ENCODE results near the gene TULP4.
A peak's percentile ranks its signal among the peaks of the same experiment; 100 is the strongest.
"Not testable (repeated sequence)": the region's sequence is repeated elsewhere in the genome, so short reads cannot be mapped to it uniquely, and the experiment has no call there.

TULP4 gene

DNA sequence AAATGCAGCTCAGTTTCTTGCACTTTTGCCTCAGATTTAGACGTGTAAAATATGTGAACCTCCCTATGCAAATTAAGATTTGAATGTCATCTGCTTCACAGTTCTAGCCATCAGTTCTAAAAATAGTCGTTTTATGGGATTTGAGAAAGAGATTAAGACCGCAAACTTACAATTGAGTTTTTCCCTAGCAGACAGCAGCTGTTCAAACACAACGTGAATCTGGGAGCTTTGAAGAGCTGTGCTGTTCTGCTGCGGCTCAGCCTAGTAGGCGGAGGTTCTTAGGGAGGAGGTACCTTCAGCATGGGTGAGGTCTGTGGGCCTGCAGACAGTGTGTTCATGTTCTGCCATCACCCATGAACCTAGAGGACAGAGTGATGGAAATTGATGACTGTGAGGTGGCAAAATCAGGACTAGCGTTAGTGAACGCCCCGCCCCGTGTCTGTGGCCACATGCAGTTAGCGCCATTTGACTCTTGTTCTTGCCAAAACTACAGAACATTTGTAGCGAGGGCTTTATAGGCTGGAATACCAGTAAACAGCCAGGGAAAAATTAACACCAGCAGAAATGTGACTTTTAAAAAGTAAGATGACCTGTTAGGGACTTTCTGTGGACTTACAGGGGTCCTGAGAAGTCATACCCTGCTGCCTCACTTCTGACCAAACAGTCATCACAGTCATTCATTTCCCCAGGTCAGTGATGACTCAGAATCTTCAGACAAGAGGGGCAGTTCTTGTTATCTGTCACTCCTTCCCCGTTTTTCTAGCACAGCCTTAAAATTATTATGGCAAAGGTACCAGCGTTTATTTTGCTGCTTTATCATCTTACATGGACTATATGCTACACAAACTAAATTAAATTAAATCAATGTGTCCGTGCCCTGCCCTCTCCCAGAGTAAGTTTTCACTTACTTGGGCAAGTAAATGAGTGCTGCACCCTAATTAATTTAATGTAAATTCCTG, 163.4 kb downstream of the TULP4 start:
- peak; percentile 92 for DNase-seq

DNA sequence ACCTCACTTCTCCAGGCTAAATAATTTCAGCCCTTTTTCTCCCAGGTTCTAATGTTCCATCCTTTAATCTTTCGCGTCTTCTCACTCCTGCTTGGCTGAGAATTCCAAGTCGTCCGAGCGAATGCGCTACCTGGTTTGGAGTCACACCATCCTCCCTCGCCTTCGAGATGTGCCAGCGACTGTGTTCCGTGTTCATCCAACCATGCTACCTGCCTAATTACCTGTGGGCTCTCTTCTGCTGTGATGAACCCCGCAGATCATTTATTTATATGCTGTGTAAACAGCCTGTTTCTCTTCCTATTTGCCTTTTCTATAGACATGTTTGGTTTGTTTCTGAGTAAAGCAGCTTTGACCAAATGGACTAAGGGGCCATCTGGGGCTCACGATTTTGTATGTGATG, 164.1 kb downstream of the TULP4 start:
- no peak for DNase-seq

DNA sequence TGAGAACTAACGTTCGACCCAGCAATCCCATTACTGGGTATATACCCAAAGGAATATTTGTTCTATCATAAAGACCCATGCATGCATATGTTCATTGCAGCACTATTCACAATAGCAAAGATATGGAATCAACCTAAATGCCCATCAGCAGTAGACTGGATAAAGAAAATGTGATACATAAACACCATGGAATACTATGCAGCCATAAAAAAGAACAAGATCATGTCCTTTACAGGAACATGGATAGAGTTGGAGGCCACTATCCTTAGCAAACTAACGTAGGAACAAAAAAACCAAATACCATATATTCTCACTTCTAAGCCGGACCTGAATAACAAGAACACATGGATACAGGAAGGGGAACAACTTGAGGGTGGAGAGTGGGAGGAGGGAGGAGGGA, 165.5 kb downstream of the TULP4 start:
- not testable (repeated sequence) for DNase-seq

DNA sequence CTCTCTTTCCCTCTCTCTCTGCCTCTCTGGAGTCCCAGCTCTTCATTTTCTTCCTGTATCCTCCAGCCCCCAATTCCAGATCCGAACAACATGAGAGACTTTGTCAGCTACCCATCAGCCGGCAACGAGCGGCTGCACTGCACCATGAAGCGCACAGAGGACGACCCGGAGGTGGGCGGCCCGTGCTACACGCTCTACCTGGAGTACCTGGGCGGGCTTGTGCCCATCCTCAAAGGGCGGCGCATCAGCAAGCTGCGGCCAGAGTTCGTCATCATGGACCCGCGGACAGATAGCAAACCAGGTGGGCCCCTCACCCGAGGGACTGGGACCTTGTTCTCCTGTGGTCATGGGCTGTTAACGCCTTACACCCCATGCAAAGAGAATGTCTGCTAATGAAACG, 168.7 kb downstream of the TULP4 start:
- DNase-seq: no peak

DNA sequence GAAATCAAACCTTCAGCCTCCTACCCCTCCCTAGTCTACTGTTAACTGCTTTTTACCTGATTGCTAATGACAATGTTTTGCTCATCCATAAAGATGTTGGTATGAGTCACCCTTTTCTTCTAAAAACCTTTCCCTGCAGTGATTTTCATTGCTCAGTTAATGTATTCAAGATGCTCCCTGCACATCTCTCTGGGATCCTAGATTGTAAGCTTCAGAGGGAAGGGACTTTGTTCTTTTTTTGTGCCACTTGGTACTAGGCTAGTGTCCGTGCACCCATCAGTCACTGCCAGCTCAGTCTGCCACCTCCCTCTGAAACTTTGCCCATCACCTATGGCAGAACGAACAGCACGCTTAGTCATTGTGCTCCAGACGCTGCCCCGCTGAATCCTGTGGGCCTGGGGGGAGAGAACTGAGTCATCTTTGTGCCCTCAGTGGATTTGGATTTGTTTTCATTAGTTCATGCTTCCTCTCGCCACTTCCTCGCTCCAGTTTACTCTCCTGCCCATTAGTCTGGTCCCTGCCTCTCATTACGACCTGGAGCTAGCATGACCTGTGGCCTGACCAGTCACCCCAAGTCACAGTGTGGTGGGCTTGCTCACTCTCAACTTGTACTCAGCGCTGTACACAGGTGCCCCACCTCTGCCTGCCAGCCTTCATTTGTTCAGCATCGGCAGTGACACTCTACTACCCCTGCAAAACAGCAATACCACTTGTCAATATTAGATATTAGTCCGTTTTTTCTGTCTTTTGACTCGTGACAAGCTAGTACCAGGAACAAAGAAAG, 169.6 kb downstream of the TULP4 start:
- DNase-seq: no peak

DNA sequence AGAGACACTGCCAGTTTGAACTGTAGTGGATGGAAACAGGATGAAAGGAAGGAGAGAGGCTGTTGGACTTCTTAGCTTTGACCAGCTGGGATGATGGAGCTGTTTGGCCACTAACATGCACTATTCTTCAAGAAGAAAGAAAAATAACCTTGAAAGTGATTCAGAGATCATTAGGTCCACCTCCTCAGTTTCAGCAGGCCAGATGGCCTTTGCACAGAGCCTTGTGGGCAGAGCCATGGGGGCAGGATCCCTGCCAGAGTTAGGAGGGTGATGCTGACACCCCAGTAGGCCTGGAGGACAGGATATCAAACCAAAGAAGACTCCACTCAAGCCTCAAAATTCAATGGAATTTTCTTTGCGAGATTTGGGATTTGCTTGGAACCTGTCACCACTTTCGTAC, 173.2 kb downstream of the TULP4 start:
- DNase-seq: no peak

DNA sequence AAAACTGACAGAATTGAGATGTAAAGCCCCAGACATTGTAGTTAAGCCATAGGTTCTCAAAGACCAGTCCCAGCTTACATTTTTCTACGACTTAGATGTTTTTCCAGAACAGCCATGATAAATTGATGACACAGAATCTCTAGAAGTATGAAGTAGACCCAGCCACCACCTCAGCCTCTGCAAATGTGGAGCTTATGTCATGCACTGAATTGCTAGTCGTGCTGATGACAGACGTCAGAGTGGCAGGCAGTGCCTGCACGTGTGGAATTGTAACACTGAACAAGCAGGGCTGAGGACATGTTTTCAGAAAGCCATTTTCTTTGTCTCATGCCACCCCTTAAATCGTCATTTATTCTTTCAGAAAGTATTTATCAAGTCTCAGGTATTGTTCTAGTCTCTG, 175.2 kb downstream of the TULP4 start:
- DNase-seq: no peak

DNA sequence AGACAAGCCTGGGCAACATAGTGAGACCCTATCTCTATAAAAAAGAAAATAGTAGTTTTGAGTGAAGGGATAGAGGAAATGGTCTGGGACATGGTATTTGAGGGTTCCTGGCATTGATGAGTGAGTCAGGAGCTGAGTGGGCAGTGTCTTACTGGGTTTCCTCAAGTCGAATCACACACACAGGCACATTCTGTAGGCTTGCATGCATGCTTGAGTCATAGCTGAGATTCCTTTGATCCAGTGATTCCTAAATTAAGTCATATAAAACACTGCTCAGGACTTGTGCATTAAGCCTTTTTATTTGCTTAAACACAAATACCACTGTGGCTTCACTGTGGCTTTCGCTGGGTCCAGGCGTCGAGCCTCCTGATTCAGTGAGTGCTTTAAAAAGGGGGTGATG, 175.8 kb downstream of the TULP4 start:
- no peak for DNase-seq

DNA sequence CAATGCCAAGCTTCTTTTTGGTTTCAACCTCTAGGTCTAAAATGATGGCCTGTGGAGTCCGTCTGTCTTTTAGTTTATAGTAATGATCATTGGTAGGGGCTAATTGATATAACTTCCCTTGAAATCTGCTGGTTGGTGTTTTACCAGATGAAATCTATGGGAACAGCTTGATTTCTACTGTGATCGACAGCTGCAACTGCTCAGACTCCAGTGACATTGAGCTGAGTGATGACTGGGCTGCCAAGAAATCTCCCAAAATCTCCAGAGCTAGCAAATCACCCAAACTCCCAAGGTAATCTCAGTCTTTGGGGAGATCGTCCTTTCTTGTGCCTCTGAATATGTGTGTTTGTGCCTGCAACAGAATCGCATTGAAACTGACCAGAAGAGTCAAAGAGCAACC, 177.2 kb downstream of the TULP4 start:
- no peak for DNase-seq

DNA sequence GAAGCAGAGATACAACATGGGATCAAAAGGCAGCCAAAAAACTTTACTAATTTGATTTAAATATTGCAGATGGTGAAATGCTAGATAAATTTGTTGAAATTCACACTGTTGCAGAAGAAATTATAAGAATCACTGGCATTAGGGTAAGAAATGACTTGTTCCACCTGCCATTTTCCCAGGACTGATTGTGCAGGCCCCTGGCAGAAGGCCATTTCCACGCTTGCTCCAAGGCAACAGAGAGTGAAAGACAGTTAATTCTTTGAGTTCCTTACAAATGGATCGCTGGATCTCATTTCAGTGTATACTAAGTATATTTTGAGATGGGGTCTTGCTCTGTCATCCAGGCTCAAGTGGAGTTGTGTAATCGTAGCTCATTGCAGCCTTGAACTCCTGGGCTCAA, 180.6 kb downstream of the TULP4 start:
- DNase-seq: no peak

DNA sequence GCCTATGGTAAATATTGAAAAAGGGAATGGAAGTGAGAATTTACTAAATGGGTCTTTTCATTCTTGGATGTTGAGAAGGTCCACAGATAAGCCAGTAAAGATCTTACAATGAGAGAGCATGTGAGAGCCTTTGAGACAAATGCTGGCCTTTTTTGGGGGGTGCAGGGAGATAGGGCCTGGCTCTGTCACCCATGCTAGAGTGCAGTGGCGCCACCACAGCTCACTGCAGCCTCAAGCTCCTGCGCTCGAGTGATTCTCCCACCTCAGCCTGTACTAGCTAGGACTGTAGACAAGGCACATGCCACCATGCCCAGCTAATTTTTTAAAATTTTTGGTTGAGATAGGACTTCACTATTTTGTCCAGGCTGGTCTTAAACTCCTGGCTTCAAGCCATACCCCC, 184.4 kb downstream of the TULP4 start:
- DNase-seq: no peak

DNA sequence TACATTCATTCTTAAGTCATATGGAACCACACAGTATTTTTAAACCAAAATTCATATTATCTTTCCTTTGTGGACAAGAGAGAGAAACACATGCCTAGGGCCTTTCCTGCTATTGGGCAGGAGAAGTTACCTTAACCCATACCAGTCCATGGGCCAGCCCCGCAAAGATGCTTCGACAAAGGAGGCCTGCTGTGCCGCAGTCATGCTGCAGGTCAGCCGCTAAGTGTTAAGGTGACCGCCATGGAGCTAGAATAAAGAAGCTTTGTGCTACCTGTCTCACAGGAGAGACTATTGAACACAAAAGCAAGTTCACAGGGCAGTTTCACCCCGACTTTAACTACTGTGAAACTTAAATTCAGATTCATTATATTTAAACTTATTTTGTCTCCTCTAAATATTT, 185.4 kb downstream of the TULP4 start:
- DNase-seq: no peak

DNA sequence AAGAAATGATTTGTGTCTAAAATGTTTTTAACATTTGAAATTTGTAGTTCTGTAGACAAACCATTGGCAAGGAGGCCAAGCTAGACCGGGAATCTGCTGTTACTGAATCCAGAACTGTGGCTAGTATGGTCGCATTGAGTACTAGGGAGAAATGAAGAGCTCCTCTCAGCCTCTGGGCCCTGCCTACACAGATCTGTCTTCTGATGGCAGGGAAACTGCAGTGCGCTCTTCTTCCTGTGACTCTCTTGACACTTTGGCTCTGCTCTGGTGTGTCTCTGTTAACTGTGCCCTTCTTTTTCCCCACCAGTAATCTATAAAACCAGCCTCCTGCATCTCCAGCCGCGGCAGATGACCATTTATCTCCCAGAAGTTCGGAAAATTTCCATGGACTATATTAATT, 186.1 kb downstream of the TULP4 start:
- no peak for DNase-seq

DNA sequence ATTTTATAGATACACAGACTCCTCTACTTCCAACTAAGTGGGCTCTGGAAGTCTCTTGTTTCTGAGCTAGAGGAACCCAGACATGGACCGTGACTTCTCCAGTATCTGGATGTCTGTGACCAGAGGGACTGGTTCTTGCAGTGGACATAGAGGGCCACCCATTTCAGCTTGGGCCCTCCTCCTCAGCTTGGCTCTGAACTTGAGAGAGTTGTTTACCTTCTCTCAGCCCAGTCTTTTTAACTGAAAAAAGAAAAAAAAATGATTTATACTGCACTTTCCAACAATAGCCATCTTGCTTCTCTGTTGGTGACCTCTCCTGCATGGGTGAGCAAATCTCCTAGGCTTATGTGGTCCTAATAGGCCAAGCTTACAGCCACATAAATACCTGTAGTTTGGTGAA, 187.3 kb downstream of the TULP4 start:
- DNase-seq: no peak

DNA sequence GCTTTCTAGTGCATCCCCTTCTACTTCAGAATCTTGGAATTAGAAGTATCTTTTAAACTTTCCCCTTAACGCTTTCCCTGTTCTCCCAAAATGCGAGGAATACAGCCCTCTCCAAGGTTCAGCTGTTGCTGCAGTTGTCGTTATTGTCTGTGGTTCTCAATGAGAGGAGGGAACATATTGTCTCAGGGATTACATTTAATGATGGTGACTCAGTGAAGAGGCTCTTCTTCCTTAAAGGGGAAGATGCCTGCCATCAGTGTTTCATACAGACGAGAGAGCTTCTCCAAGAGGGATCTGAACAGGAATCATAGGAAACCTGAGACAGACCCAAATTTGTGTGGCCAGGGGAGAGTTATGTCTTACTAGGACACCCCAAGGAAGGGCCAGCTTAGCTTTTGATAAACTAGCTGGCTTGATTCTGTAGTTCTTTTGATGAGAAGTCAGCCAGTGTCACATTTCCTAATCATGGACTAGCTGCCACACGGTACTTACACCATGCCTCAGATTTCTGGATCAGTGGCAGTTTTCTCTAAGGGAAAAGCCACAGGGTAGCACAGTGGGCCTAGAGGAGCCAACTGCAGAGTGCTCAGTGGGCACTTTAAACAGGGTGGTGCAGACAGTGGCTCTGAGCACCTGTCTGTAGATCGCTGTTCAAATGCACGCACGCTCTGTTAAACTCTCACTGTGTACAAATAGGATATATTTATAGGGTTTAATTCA, 187.9 kb downstream of the TULP4 start:
- DNase-seq: peak; percentile 73

DNA sequence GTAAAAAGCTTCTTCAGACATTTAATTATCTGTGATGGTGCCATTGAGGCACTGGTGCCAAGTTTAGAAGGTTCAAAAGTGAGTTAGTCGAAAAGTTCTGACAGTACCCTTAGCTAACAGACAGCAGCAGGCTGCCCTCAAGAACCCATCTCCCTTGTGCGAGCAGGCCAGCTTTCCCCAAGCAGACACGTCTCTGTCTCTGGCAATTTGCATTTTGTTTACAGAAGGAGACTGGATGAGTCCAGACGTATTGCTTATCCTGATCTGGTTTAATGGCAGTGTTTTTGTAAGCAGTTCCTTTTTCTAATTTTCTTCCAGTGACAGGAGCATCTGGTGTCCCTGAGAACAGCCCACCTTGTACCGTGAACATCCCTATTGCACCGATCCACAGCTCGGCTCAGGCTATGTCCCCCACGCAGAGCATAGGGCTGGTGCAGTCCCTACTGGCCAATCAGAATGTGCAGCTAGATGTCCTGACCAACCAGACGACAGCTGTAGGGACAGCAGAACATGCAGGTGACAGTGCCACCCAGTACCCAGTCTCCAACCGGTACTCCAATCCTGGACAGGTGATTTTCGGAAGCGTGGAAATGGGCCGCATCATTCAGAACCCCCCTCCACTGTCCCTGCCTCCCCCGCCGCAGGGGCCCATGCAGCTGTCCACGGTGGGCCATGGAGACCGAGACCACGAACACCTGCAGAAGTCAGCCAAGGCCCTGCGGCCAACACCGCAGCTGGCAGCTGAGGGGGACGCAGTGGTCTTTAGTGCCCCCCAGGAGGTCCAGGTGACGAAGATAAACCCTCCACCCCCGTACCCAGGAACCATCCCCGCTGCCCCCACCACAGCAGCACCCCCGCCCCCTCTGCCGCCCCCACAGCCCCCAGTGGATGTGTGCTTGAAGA, 189.3 kb downstream of the TULP4 start:
- no peak for DNase-seq

DNA sequence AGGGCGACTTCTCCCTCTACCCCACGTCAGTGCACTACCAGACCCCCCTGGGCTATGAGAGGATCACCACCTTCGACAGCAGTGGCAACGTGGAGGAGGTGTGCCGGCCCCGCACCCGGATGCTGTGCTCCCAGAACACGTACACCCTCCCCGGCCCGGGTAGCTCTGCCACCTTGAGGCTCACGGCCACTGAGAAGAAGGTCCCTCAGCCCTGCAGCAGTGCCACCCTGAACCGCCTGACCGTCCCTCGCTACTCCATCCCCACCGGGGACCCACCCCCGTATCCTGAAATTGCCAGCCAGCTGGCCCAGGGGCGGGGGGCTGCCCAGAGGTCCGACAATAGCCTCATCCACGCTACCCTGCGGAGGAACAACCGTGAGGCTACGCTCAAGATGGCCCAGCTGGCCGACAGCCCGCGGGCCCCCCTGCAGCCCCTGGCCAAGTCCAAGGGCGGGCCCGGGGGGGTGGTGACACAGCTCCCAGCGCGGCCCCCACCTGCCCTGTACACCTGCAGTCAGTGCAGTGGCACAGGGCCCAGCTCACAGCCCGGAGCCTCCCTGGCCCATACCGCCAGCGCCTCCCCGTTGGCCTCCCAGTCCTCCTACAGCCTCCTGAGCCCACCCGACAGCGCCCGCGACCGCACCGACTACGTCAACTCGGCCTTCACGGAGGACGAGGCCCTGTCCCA, 190.1 kb downstream of the TULP4 start:
- no peak for DNase-seq

DNA sequence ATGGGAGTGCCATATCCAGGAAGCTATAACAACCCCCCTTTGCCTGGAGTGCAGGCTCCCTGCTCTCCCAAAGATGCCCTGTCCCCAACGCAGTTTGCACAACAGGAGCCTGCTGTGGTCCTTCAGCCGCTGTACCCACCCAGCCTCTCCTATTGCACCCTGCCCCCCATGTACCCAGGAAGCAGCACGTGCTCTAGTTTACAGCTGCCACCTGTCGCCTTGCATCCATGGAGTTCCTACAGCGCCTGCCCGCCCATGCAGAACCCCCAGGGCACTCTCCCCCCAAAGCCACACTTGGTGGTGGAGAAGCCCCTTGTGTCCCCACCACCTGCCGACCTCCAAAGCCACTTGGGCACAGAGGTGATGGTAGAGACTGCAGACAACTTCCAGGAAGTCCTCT, 191.0 kb downstream of the TULP4 start:
- DNase-seq: no peak

DNA sequence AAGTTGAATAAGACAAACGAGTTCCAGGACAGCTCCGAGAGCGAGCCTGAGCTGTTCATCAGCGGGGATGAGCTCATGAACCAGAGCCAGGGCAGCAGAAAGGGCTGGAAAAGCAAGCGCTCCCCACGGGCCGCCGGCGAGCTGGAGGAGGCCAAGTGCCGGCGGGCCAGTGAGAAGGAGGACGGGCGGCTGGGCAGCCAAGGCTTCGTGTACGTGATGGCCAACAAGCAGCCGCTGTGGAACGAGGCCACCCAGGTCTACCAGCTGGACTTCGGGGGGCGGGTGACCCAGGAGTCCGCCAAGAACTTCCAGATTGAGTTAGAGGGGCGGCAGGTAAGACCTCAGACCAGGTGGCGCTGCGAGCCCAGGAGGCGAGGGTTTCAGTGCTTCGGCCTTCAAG, 191.6 kb downstream of the TULP4 start:
- no peak for DNase-seq

DNA sequence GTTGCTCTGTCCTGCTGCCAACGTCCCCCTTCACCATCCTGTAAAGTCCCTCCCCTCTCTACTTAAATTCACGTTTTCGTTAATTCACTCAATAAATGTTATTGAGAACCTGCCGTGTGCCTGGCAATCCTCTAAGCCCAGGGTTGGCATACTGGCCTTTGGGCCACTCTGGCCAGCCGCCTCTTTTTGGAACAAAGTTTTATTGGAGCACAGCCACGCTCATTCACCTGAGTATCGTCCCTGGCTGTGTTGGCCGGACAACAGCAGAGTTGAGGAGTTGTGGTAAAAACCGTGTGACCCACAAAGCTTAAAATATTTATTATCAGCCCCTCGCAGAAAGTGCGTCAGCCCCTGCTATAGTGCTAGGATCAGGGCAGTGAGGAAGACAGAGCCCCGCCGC, 192.9 kb downstream of the TULP4 start:
- DNase-seq: no peak

DNA sequence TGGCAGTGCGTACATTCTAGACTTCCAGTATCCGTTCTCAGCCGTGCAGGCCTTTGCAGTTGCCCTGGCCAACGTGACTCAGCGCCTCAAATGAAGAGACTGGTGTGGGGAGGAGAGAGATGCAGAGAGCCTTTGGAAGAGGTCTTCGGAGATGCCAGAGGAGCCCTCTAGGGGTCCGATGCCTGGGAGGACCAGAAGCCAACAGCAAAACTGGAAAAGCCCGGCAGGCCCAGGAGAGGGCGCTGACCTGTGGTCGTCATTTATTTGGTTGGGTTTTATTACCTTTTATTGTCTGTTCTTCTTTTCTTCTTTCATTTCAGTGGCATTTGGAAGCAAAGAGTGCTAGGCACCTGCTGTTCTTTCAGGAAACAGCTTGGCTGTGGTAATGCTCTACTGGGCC, 194.3 kb downstream of the TULP4 start:
- no peak for DNase-seq

DNA sequence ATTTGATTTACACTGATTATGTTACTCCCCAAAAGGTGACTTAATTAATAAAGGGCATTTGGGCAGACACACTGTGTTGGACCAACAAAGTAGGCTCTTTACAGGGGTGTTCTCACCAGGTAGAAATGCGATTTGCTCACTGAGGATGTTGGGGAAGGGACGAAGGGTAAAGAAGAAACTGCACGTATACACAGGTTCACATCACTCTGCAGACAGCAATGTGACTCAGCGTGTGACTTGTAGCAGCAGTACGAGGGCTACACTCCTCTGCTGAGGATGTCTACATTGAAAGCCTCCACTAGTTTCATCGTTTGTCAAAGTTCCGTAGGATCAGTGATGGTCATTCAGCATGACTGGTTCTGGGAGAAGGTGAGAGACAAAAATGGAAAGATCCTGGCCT, 194.9 kb downstream of the TULP4 start:
- no peak for DNase-seq

Data from NCI-H187 treated with DMSO at 0.1 percent for 48 hours (cell line).